BLaER1 treated with 17β-estradiol and CSF1 and Interleukin-3, amounts not matched to agents 10 nM and 100 nM (cell line): ENCODE measurements around the gene MYO1E.

Experiments used
- H3K27ac ChIP-seq, 11 experiments: shearing (Covaris generic); formaldehyde crosslinking; 2 replicates each; pipeline ENCODE4 v1.8.1; 2022
- H3K27me3 ChIP-seq, 11 experiments: shearing (Covaris generic); formaldehyde crosslinking; 2 replicates each; pipeline ENCODE4 v1.8.1; 2022
- H3K36me3 ChIP-seq, 11 experiments: shearing (Covaris generic); formaldehyde crosslinking; 2 replicates each; pipeline ENCODE4 v1.8.1; 2022
- H3K4me1 ChIP-seq, 10 experiments: shearing (Covaris generic); formaldehyde crosslinking; 2 replicates each; pipeline ENCODE4 v1.8.1; 2022
- H3K4me2 ChIP-seq, 11 experiments: shearing (Covaris generic); formaldehyde crosslinking; 2 replicates each; pipeline ENCODE4 v1.8.1; 2022
- H3K4me3 ChIP-seq, 10 experiments: shearing (Covaris generic); formaldehyde crosslinking; 2 replicates each; pipeline ENCODE4 v1.8.1; 2022
- H3K9ac ChIP-seq, 11 experiments: shearing (Covaris generic); formaldehyde crosslinking; 2 replicates each; pipeline ENCODE4 v1.8.1; 2022
- H3K9me3 ChIP-seq, 11 experiments: shearing (Covaris generic); formaldehyde crosslinking; replicated peaks in 1 of 11; 2 replicates each; pipeline ENCODE4 v1.8.1; 2022
- H4K20me1 ChIP-seq, 11 experiments: shearing (Covaris generic); formaldehyde crosslinking; 2 replicates each; pipeline ENCODE4 v1.8.1; 2022
- Cebpa-rat ChIP-seq, 11 experiments: shearing (Covaris generic); IDR thresholded peaks; 2 replicates each; pipeline ENCODE4 v1.8.1; 2022

The MYO1E gene

DNA sequence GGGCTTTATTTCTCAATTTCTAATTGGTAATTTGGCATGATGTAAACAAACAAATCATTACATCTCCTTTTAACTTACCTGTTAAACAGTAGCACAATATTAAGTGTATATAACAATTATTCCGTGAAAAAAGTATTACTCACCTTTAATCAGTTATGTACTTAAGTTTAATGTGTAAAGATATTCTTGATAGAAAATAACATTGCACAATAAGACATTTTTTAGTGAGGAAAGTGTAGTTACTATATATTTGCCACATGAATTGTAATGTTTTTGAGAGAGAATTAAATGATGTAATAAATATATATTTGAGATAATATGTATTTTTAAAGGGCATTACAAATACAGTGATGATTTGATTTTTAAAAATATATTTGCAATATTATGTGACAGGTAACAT lies 278.6 kb downstream of the MYO1E start:
- Histone ChIP-seq H3K9me3 (no peaks in the 10 kb centered on the region), H4K20me1 (peaks cover 0 to 36% (median 0%) of the 10 kb centered on the region in 11 experiments; a peak in 6 of 22 replicates), H3K27ac (no peak overlapping the region), H3K4me3 (no peak overlapping the region), H3K4me2 (no peak overlapping the region), H3K27me3 (no peaks in the 10 kb centered on the region), H3K36me3 (peaks cover 85 to 100% (median 96%) of the 10 kb centered on the region in 11 experiments), H3K9ac (no peak overlapping the region), H3K4me1 (no peaks in the 10 kb centered on the region)
- no peak for TF ChIP-seq Cebpa-rat (IDR thresholded peaks at IDR 0.05)

DNA sequence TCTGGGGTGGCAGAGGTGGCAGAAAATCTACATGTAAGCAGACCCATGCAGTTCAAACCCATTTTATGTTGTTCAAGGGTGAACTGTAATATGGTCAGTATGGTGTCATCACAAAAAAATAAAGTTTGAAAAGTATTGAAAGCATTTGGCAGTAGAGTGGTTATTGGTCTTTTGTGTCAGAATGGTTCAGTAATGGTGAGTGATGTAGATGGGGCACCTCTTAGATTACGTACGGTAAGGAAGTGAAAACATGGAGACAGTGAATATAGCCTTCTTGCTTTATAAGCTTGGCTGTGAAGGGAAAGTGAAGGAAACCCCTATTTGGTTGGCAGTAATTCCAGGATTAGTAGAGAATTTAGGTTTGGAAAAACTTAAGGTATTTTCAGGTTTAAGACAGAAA lies 284.9 kb downstream of the MYO1E start:
- Histone ChIP-seq H3K4me1 (no peaks in the 10 kb centered on the region), H3K36me3 (peaks cover 72 to 100% (median 96%) of the 10 kb centered on the region in 11 experiments), H3K9ac (no peak overlapping the region), H3K9me3 (no peaks in the 10 kb centered on the region), H3K4me2 (no peak overlapping the region), H3K27me3 (no peaks in the 10 kb centered on the region), H3K27ac (no peak overlapping the region), H3K4me3 (no peak overlapping the region), H4K20me1 (peaks cover 0 to 63% (median 0%) of the 10 kb centered on the region in 11 experiments; a peak in 7 of 22 replicates)
- no peak for TF ChIP-seq Cebpa-rat (IDR thresholded peaks at IDR 0.05)
